ENCODE measurements around the gene ZNF772.

Gene ZNF772

GRCh38 chr19:57435062-57435978 lies 42.0 kb downstream of the ZNF772 start, which contains the start of gene ZNF749:
TSS of gene ZNF749 (plus strand) at chr19:57435325. CDS start at chr19:57435579, 254 bp downstream.
- DNase-seq = peak; percentile 93

GRCh38 chr19:57434386-57435061 lies 42.8 kb downstream of the ZNF772 start:
- DNase-seq = no peak

GRCh38 chr19:57421037-57421436 lies 56.3 kb downstream of the ZNF772 start:
- DNase-seq = no peak

GRCh38 chr19:57419439-57419838 lies 57.9 kb downstream of the ZNF772 start:
- no peak for DNase-seq
